HuH-7.5 (cell line): ENCODE data around the gene BRPF1.

Source experiments
- DNase-seq: peaks from one replicate; pipeline ENCODE4 v3.0.0; 2011; ENCODE audit warnings: low spot score

BRPF1 gene

DNA sequence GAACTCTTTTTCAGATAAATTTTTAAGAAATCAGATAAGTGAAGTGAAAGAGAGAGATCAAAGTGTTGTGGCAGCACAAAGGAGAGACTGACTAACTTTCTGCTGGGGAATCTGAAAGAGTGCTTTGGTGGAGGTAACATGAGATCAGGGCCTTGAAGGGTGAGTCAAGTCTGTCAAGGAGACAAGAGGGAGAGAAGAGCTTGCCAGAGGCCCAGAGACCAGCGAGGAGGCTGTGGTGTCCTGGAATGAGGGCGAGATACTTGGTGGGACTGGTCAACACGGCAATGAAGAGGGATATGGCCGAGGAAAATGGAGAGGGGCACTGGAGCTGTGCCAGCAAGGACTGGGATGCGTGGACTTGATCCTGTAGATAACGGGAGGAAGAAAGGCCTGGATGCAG is 56.2 kb downstream of the BRPF1 start:
- no peak for DNase-seq

DNA sequence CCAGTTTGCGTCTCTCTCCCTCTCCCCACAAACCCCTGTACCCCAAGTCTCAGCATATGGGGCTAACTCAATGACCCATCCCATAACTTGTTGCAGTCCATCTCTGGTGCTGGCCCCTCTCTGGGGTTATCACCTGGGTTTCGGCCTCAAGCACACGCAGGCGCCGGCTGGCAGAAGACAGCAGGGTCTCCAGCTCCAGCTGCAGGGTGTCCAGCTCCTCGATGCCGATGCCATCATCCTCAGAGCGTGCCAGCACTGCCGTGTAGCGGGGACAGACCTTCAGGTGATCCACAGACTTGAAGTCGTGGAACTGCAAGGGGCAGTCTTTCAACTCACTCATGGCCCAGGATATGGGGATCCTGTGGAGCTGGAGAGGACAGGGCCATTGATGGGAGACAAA is 59.6 kb downstream of the BRPF1 start:
- no peak for DNase-seq

DNA sequence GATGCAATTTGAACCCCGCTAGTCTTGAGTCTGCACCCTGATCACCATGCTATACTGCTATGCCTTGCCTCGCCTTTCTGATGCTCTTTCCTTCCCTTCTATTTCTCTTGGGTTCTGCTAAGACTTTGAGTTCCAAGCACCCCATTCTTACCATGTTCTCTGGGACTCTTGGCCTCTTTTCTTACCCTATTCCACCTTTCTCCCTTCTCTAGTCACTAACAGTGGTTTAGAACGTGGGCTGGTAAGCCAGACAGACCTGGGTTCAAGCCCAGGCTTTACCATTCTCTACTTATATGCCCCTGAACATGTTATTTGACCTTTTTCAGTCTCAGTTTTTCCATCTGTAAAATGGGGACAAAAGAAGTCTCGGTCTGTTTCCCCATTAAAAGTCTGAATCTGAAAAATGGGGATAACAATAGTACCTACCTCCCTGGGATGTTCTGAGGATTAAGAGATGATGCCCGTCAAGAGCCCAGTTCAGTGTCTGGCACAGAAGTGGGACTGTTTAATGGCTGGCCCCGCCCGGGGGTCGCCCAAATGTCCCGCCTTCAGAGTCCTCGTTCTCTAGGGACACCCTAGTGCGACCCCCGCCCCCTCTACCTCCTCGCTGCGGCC is 60.4 kb downstream of the BRPF1 start:
- no peak for DNase-seq

DNA sequence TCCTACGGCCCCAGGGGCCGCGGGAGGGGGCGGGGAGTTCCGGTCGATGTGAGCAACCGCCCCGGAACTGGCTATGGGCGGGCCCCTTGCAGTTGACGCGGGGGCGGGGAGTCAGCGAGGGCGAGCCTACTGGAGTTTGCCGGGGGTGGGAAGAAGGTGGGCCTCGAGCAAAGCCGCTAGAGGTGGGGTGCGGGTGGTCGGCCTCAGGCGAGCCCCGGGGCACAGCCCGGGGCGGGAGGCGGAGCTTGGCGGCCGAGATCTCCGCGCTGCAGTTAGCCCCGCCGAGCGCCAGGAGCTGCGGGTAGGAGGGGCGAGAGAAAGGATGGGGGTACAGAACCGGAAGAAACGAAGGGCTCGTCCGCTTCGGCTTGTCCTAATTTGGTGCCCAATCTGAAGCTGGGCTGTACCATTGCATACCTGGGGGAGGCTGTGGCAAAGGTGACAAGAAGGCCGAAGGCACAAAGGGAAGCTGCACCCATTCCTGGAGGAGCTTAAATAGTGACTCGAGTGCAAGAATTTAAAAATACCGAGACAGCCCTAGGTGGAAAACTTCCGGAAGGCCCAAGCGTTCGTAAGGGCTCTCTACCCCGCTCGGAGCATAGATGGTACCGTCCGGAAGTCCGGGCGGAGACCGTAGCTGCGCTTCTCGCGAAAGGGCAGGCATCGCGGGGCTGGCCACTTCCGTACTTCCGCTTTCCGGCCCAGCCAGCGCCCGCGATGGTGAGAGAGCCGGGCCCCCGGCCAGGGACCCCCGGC is 61.0 kb downstream of the BRPF1 start, which contains the start of the genes ARPC4 and TADA3:
TSS of gene ARPC4 (plus strand) at position 678 of the 756 bp plus-strand sequence. CDS start at position 718, 40 bp downstream.
TSS of gene TADA3 (minus strand) at position 69 of the 756 bp plus-strand sequence. CDS start 1,007 bp downstream, outside the sequence.
- peak; percentile 95 for DNase-seq

DNA sequence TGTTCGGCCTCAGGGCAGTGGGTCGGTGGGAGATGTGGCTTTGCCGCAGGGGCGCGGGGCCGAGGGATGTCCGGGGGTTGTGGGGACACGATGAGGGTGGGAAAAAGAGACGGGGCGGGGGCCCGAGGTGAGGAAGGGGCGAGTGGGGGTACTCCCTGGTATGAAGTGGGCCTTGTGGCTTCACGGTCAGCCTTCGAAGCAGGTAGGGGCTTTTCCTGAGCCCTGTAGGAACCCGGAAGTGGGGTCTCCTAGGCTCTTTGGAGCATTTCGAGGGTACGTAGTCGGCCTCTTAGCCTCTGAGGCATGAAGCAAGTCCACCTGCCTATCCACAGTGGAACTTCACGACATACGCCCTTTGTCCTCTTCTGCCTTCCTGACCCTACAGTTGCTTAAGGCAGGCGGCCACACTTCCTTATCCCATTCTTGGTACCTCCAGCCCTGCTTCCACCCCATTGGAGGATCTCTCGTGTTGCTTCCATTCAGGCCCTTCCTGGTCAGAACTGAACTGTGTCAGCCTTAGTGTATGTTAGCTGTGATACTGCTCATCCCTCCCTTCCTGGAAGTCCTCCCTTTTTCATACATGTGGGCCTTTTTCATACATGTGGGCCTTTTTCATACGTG is 61.7 kb downstream of the BRPF1 start:
- no peak for DNase-seq

DNA sequence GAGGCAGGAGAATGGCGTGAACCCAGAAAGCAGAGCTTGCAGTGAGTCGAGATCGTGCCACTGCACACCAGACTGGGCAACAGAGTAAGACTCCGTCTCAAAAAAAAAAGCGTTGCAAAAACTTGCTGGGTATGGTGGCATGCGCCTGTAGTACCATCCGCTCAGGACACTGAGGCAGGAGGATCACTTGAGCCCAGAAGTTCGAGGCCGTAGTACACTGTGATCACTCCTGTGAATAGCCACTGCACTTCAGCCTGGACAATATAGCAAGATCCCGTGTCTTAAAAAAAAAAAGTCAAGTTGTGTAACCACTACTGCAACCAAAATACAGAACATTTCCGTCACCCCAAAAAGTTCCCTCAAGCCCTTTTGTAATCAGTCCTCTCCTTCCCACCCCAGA is 62.9 kb downstream of the BRPF1 start:
- no peak for DNase-seq

DNA sequence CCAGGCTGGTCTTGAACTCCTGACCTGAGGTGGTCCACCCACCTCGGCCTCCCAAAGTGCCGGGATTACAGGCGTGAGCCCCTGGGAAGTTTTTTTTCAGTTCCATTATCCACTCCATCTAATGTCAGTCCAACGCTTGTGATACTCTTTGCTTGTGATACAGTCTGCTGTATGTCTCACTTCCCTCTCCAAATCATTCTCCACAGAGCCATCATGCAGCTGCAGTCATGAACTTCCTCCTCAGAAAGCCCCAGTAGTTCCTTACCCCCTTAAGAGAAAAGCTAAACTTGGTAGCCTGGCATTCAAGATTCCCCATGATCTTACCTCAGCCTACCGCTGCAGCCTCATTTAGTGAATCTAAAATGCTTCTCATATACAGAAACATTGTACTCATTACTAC is 63.7 kb downstream of the BRPF1 start:
- DNase-seq, result no peak

DNA sequence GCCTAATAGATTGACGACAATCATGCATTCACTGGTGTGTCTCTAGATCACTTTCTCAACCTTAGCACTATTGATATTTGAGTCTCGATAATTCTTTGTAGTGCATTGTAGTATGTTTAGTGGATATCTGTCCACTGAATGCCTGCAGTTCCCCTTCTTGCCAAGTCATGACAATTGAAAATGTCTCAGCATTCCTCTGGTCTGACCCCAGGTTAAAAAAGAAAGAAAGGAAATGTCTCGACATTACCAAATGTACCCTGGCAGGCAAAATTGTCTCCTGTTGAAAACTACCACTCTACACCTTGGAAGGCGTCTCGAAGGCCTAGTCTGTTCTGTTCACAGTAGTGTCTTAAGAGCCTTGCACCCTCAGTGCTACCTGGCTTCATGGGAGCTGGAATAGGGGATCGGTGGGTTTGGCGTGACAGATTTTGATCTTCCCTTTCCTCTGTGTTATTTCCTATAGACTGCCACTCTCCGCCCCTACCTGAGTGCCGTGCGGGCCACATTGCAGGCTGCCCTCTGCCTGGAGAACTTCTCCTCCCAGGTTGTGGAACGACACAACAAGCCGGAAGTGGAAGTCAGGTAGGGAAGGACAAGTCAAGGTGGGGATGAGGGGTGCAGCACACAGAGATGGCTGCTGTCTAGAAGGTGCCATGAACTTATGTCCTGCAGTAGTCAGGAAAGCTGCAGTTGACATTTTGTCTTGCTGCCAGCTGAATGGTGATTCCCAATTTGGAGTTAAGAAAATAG is 65.8 kb downstream of the BRPF1 start:
- no peak for DNase-seq
